Endothelial cell of umbilical vein (primary cell): ENCODE measurements around the gene TMEM255A. TPM values are rescaled to one million over a fixed set of nuclear protein-coding genes. Genes with fewer than 3 reads are reported as not detected.

Source experiments
- BruUV-seq: library from RNA; stranded (reverse); fragments of 400-500 nt; replicated peaks from 2 replicates; lab custom pipeline; 2021; lab: Mats Ljungman, UMichigan
- CTCF ChIA-PET: fragments of 300-600, 350-600 bp; sonication (Branson Sonifier 250); formaldehyde crosslinking; loops from one replicate; lab custom pipeline; 2021; ENCODE audit warnings: antibody characterized with exemption, inconsistent platforms; lab: Charles Lee
- POLR2A ChIA-PET: fragments of 300-600, 350-600 bp; sonication (Branson Sonifier 250); formaldehyde crosslinking; loops from one replicate; lab custom pipeline; 2021; ENCODE audit warnings: antibody characterized with exemption, inconsistent platforms; lab: Charles Lee
- DNase-seq: peaks from one replicate; pipeline ENCODE4 v3.0.0-alpha.2; 2011; ENCODE audit warnings: low read depth, low spot score
- FAIRE-seq: peaks from 2 replicates; lab custom pipeline; 2011; peaks lifted over from hg19 to GRCh38; lab: Jason Lieb, UNC
- H2AFZ ChIP-seq: 2 replicates; pipeline ENCODE4 v1.6.0; 2012; ENCODE audit warnings: low read depth, low read length, control low read depth, inconsistent platforms
- H3K27ac ChIP-seq: 2 replicates; pipeline ENCODE4 v1.5.1; 2011; ENCODE audit warnings: low read depth, mild to moderate bottlenecking, control low read depth, low read length, moderate library complexity; ENCODE audit not compliant: insufficient read depth
- H3K27me3 ChIP-seq, 2 experiments: 2 replicates each; pipeline versions ENCODE4 v1.6.0 to v1.6.1; 2011; ENCODE audit warnings: low read length in 2 of 2, mixed read lengths in 1 of 2; ENCODE audit not compliant: control insufficient read depth in 2 of 2, insufficient read depth in 2 of 2
- H3K36me3 ChIP-seq, 2 experiments: 2 replicates in 1 of 2; 3 replicates in 1 of 2; pipeline ENCODE4 v1.5.1; 2011; ENCODE audit warnings: low read length in 2 of 2, mild to moderate bottlenecking in 1 of 2, moderate library complexity in 1 of 2; ENCODE audit not compliant: control insufficient read depth in 2 of 2, insufficient read depth in 2 of 2; ENCODE audit errors: extremely low read depth in 1 of 2
- H3K4me1 ChIP-seq: 3 replicates; pipeline ENCODE4 v1.5.1; 2011; ENCODE audit warnings: mild to moderate bottlenecking, low read length; ENCODE audit not compliant: control insufficient read depth, insufficient read depth; ENCODE audit errors: extremely low read depth
- H3K4me2 ChIP-seq: 2 replicates; pipeline ENCODE4 v1.6.1; 2011; ENCODE audit warnings: low read length, control low read depth, mixed read lengths; ENCODE audit not compliant: insufficient read depth
- H3K4me3 ChIP-seq, 3 experiments: fragments of 200-600 bp in 1 of 3; sonication (generic), shearing (Covaris generic) in 1 of 3; replicated peaks in 1 of 3; 2 replicates each; pipeline ENCODE4 v1.5.1; 2011 to 2016; ENCODE audit warnings: control low read depth in 3 of 3, low read length in 3 of 3, mild to moderate bottlenecking in 2 of 3, inconsistent platforms in 1 of 3, low read depth in 1 of 3, moderate library complexity in 1 of 3; ENCODE audit not compliant: insufficient read depth in 1 of 3
- H3K79me2 ChIP-seq: 2 replicates; pipeline ENCODE4 v1.6.0; 2012; ENCODE audit warnings: low read length, inconsistent platforms; ENCODE audit not compliant: control insufficient read depth, insufficient read depth
- H3K9ac ChIP-seq: replicated peaks from 2 replicates; pipeline ENCODE3; 2011; ENCODE audit warnings: low read length, control low read depth; ENCODE audit not compliant: insufficient read depth; ENCODE audit errors: extremely low read depth
- H3K9me1 ChIP-seq: replicated peaks from 3 replicates; pipeline ENCODE4 v1.6.0; 2011; ENCODE audit warnings: mild to moderate bottlenecking, low read length; ENCODE audit not compliant: control insufficient read depth, insufficient read depth; ENCODE audit errors: extremely low read depth
- H3K9me3 ChIP-seq: replicated peaks from 2 replicates; pipeline ENCODE4 v1.5.1; 2012; ENCODE audit warnings: low read length, inconsistent platforms; ENCODE audit not compliant: control insufficient read depth, insufficient read depth
- H4K20me1 ChIP-seq: replicated peaks from 2 replicates; pipeline ENCODE3; 2011; ENCODE audit warnings: mild to moderate bottlenecking, low read length; ENCODE audit not compliant: control insufficient read depth, insufficient read depth; ENCODE audit errors: extremely low read depth
- EZH2 ChIP-seq: IDR thresholded peaks from 2 replicates; pipeline ENCODE4 v1.6.1; 2012; ENCODE audit warnings: borderline replicate concordance, low read depth, mild to moderate bottlenecking, moderate library complexity, low read length, inconsistent platforms; ENCODE audit not compliant: severe bottlenecking
- FOS ChIP-seq: IDR thresholded peaks from 2 replicates; pipeline ENCODE4 v1.6.1; 2011; ENCODE audit warnings: mild to moderate bottlenecking, low read length, moderate library complexity, borderline replicate concordance; ENCODE audit not compliant: insufficient read depth
- GATA2 ChIP-seq: IDR thresholded peaks from 2 replicates; pipeline ENCODE4 v1.7.0; 2011; ENCODE audit warnings: low read depth, mild to moderate bottlenecking, moderate library complexity, mixed read lengths, low read length; ENCODE audit not compliant: insufficient read length, insufficient read depth
- JUN ChIP-seq: IDR thresholded peaks from 2 replicates; pipeline ENCODE4 v1.6.1; 2011; ENCODE audit warnings: borderline replicate concordance, low read depth; ENCODE audit not compliant: insufficient read length, insufficient read depth
- MYC ChIP-seq: IDR thresholded peaks from one replicate; pipeline ENCODE4 v1.6.1; 2011; ENCODE audit warnings: mild to moderate bottlenecking, low read depth, low read length
- POLR2A ChIP-seq: IDR thresholded peaks from 2 replicates; pipeline ENCODE4 v1.6.1; 2012; ENCODE audit warnings: low read depth, mild to moderate bottlenecking, control low read depth, low read length
- POLR2AphosphoS5 ChIP-seq: IDR thresholded peaks from 2 replicates; pipeline ENCODE4 v1.6.1; 2012; ENCODE audit warnings: low read depth, mild to moderate bottlenecking, control low read depth, low read length, moderate library complexity; ENCODE audit not compliant: insufficient read depth
- dilution Hi-C: fragments of 300-500 bp; cut with MboI; formaldehyde crosslinking; loops from one replicate; pipeline ENCODE4 v1.15.0; 2019; ENCODE audit warnings: low sequenced_read_pairs; ENCODE audit not compliant: extremely low pct_ligation_motif_present
- intact Hi-C: fragments of 100-400 bp; cut with micrococcal nuclease; formaldehyde crosslinking; loops from one replicate; pipeline ENCODE4 v1.10.0; 2022
- polyA plus RNA-seq, 4 experiments: library from polyadenylated mRNA; depleted of rRNA in 3 of 4; stranded (reverse) in 3 of 4; unstranded in 1 of 4; fragments of >200 nt; gene quantifications; 2 replicates each; pipeline versions ENCODE4 v1.2.1 to v1.2.3, GENCODE V29; 2011 to 2012; ENCODE audit warnings: missing spikeins in 1 of 4
- total RNA-seq: library from RNA; stranded (reverse); gene quantifications from 2 replicates; pipeline ENCODE4 v1.2.3, GENCODE V29; 2021
- TF ChIP-seq, protein P1 (sequence below): IDR thresholded peaks from 2 replicates; pipeline ENCODE4 v1.6.1; 2011; ENCODE audit not compliant: insufficient read depth, insufficient read length
- TF ChIP-seq, protein P2 (sequence below), 2 donors: IDR thresholded peaks; 1 replicate in 1 of 2; 2 replicates in 1 of 2; pipeline ENCODE4 v1.5.1; 2011; ENCODE audit warnings: low read length in 2 of 2, mild to moderate bottlenecking in 2 of 2, moderate library complexity in 2 of 2, control low read depth in 1 of 2, inconsistent platforms in 1 of 2, low read depth in 1 of 2; ENCODE audit not compliant: insufficient read depth in 1 of 2; ENCODE audit errors: extremely low read depth in 1 of 2

The TMEM255A gene
- total and polyA plus RNA-seq, 2 donors (not counting 3 experiments of a cell fraction or from before 2014, with no cell fraction given) = not detected

DNA sequence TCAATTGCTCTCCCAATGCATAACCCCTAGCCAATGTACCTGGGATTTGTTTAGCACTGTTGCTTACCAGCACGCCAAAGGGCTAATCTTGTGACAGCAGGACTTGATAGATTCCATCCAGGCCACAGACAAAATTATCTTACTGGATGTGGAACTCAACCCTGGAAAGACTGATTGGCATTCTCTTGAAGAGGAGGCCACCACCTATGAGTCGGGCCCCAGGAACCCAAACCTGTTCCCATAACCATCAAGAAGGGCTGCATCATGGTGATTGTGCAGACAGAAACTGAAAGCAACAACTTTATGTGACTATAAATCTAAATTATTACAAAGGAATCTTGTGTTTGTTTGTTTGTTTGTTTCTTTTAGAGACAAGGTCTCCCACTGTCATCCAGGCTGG, 19.9 kb upstream of the TMEM255A start:
- CTCF ChIA-PET = no interaction called here
- no peak overlapping the region for H2AFZ ChIP-seq

More for the DNA sequence above, 19.9 kb upstream of the TMEM255A start:
- POLR2A ChIA-PET = no interaction called here
- DNase-seq (no peak), FAIRE-seq (no peak)
- no peak overlapping the region for H3K4me3 ChIP-seq
- no peaks in the 10 kb centered on the region for H3K4me1 ChIP-seq
- no peaks in the 10 kb centered on the region for H3K36me3 ChIP-seq
- intact Hi-C loops (no loop called here), dilution Hi-C loops (no loop called here)
- no peaks in the 10 kb centered on the region for H3K9me1 ChIP-seq
- no peaks in the 10 kb centered on the region for H3K79me2 ChIP-seq
- H3K9ac ChIP-seq = no peak overlapping the region
- H4K20me1 ChIP-seq = no peaks in the 10 kb centered on the region
- H3K27ac ChIP-seq = no peak overlapping the region
- no peaks in the 10 kb centered on the region for H3K9me3 ChIP-seq
- TF ChIP-seq POLR2AphosphoS5 (no peak), EZH2 (no peak), POLR2A (no peak), FOS (no peak), GATA2 (no peak), MYC (no peak), JUN (no peak)
- TF ChIP-seq, protein P1, sequence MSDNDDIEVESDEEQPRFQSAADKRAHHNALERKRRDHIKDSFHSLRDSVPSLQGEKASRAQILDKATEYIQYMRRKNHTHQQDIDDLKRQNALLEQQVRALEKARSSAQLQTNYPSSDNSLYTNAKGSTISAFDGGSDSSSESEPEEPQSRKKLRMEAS = no peak
- TF ChIP-seq, protein P2, sequence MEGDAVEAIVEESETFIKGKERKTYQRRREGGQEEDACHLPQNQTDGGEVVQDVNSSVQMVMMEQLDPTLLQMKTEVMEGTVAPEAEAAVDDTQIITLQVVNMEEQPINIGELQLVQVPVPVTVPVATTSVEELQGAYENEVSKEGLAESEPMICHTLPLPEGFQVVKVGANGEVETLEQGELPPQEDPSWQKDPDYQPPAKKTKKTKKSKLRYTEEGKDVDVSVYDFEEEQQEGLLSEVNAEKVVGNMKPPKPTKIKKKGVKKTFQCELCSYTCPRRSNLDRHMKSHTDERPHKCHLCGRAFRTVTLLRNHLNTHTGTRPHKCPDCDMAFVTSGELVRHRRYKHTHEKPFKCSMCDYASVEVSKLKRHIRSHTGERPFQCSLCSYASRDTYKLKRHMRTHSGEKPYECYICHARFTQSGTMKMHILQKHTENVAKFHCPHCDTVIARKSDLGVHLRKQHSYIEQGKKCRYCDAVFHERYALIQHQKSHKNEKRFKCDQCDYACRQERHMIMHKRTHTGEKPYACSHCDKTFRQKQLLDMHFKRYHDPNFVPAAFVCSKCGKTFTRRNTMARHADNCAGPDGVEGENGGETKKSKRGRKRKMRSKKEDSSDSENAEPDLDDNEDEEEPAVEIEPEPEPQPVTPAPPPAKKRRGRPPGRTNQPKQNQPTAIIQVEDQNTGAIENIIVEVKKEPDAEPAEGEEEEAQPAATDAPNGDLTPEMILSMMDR (IDR thresholded peaks at IDR 0.05; ENCODE audit: extremely low read depth in 1 of 2, insufficient read depth in 1 of 2, low read depth in 1 of 2, low read length in 2 of 2) = no peak
- no peaks in the 10 kb centered on the region for H3K27me3 ChIP-seq
- no TSS peak for BruUV-seq
- H3K4me2 ChIP-seq = no peak overlapping the region
